ENCODE results near the gene CITED2.

The CITED2 gene

GRCh38 chr6:139335447-139336210 lies 38.8 kb downstream of the CITED2 start:
- H3K4me3 ChIP-seq (ENCODE audit: low read depth, low read length): no peak overlapping the region
- no peak for TF ChIP-seq CTCF (IDR thresholded peaks at IDR 0.05; ENCODE audit: low read depth, low read length)

- TF ChIP-seq CTCF (IDR thresholded peaks at IDR 0.05; ENCODE audit: low read depth, low read length): no peak
- no peak overlapping the region for H3K4me3 ChIP-seq (ENCODE audit: low read depth, low read length)
Measured at GRCh38 chr6:139334806-139335446, 39.5 kb downstream of the CITED2 start.

GRCh38 chr6:139330826-139331500 lies 43.5 kb downstream of the CITED2 start:
- no peak overlapping the region for H3K4me3 ChIP-seq (ENCODE audit: low read depth, low read length)
- no peak for TF ChIP-seq CTCF (IDR thresholded peaks at IDR 0.05; ENCODE audit: low read depth, low read length)

- no peak overlapping the region for H3K4me3 ChIP-seq (ENCODE audit: low read depth, low read length)
- no peak for TF ChIP-seq CTCF (IDR thresholded peaks at IDR 0.05; ENCODE audit: low read depth, low read length)
Measured at GRCh38 chr6:139330306-139330705, 44.1 kb downstream of the CITED2 start.

GRCh38 chr6:139329224-139329623 lies 45.2 kb downstream of the CITED2 start:
- H3K4me3 ChIP-seq (ENCODE audit: low read depth, low read length): no peak overlapping the region
- TF ChIP-seq CTCF (IDR thresholded peaks at IDR 0.05; ENCODE audit: low read depth, low read length): no peak

- H3K4me3 ChIP-seq (ENCODE audit: low read depth, low read length): no peak overlapping the region
- TF ChIP-seq CTCF (IDR thresholded peaks at IDR 0.05; ENCODE audit: low read depth, low read length): no peak
Measured at GRCh38 chr6:139327038-139327437, 47.4 kb downstream of the CITED2 start.

- TF ChIP-seq CTCF (IDR thresholded peaks at IDR 0.05; ENCODE audit: low read depth, low read length): no peak
- H3K4me3 ChIP-seq (ENCODE audit: low read depth, low read length): no peak overlapping the region
Measured at GRCh38 chr6:139325686-139326085, 48.8 kb downstream of the CITED2 start.
